ENCODE measurements around the gene PDZD2.

DNA sequence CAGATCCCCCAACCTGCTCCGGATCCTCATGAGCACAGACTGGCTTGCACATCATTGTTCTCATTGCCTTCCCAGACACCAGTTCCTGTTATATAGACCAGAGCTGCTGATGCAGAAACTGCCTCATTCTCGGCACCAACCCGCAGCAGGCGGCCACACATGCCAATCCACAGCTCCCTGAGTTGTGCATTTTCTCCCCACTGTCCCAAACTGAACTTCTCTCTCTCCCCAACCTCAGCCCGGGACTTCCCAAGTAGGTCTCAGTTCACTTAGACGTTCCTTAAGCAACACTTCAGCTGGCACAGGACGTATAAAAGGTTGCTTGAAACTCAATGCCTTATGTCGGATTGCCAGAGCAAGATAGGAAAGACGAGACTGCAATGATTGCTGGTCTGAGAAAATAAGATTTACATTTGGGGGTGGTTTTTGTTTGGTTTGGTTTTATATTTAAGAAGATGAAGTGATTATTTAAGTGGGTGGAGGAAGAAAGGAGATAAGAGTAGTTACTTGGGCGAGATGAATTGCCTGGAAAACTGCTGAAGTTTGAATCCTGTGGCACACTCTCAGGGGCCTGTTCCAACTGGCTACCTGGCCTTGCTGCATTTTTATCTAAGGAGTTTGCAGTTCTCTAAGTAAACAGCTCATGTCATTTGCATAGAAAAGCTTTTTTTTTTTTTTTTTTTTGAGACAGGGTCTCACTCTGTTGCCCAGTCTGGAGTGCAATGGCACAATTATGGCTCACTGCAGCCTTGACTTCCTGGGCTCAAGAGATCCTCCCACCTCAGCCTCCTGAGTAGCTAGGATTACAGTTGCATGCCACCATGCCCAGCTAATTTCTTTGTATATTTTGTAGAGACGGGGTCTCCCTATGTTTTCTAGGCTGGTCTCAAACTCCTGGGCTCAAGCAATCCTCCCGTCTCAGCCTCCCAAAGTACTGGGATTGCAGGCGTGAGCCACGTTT, 379.8 kb downstream of the PDZD2 start:
- TF ChIP-seq EZH2 (IDR thresholded peaks at IDR 0.05; ENCODE audit: borderline replicate concordance) = no peak
- TF ChIP-seq, protein P1, sequence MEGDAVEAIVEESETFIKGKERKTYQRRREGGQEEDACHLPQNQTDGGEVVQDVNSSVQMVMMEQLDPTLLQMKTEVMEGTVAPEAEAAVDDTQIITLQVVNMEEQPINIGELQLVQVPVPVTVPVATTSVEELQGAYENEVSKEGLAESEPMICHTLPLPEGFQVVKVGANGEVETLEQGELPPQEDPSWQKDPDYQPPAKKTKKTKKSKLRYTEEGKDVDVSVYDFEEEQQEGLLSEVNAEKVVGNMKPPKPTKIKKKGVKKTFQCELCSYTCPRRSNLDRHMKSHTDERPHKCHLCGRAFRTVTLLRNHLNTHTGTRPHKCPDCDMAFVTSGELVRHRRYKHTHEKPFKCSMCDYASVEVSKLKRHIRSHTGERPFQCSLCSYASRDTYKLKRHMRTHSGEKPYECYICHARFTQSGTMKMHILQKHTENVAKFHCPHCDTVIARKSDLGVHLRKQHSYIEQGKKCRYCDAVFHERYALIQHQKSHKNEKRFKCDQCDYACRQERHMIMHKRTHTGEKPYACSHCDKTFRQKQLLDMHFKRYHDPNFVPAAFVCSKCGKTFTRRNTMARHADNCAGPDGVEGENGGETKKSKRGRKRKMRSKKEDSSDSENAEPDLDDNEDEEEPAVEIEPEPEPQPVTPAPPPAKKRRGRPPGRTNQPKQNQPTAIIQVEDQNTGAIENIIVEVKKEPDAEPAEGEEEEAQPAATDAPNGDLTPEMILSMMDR (IDR thresholded peaks at IDR 0.05; ENCODE audit: poor library complexity) = no peak

All from hepatocyte (in vitro differentiated cells).